Stomach (tissue), 4 donors: ENCODE measurements around the gene AATF.

ENCODE experiments used
- EP300 ChIP-seq: sonication (generic); formaldehyde crosslinking; IDR thresholded peaks from one replicate; pipeline ENCODE4 v1.6.1; 2017; ENCODE audit warnings: antibody characterized with exemption
- POLR2A ChIP-seq, 4 donors: fragments of 450-650 bp; IDR thresholded peaks; one replicate each; pipeline ENCODE4 v1.6.1; 2016; ENCODE audit warnings: antibody characterized with exemption in 4 of 4, control low read depth in 2 of 4, mild to moderate bottlenecking in 1 of 4, moderate library complexity in 1 of 4
- POLR2AphosphoS5 ChIP-seq, 3 donors: sonication (generic); formaldehyde crosslinking; IDR thresholded peaks; one replicate each; pipeline ENCODE4 v1.6.1; 2016; ENCODE audit warnings: antibody characterized with exemption in 3 of 3
- TF ChIP-seq, protein P1 (sequence below), 7 experiments: fragments of 450-650 bp in 4 of 7; fragments of 200-600 bp in 3 of 7; sonication (generic) in 3 of 7; IDR thresholded peaks; one replicate each; pipeline ENCODE4 v1.5.1; 2016 to 2019; ENCODE audit warnings: antibody characterized with exemption in 7 of 7, control low read depth in 2 of 7, mild to moderate bottlenecking in 1 of 7

DNA sequence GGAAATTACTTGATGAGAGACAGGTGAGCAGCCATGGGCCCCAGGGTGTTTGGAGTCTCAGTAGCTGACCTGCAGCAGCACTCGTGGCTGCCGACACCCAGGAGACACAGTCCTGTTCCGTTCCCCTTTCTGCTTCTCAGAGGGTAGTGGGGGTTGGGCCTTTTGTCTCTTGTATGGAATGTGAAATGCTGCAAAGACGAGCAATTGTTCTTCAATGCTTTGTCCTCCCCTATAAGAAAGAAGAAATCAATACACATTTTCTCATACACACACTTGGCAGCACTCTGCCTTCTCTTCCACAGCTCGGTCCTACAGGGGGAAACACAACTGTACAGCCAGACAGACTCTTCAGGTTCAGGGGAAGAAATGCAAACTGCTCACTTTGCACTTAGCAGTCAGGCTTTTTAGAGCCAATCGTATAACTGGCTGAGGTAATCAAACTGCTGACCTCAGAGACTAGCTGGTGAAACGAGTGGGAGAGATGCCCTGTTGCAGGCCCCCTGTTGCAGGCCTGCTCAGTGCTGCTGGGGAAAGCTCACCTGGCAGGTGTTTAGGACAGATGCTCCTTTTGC, 96.7 kb downstream of the AATF start:
- TF ChIP-seq POLR2AphosphoS5 (IDR thresholded peaks at IDR 0.05): no peak
- TF ChIP-seq, protein P1, sequence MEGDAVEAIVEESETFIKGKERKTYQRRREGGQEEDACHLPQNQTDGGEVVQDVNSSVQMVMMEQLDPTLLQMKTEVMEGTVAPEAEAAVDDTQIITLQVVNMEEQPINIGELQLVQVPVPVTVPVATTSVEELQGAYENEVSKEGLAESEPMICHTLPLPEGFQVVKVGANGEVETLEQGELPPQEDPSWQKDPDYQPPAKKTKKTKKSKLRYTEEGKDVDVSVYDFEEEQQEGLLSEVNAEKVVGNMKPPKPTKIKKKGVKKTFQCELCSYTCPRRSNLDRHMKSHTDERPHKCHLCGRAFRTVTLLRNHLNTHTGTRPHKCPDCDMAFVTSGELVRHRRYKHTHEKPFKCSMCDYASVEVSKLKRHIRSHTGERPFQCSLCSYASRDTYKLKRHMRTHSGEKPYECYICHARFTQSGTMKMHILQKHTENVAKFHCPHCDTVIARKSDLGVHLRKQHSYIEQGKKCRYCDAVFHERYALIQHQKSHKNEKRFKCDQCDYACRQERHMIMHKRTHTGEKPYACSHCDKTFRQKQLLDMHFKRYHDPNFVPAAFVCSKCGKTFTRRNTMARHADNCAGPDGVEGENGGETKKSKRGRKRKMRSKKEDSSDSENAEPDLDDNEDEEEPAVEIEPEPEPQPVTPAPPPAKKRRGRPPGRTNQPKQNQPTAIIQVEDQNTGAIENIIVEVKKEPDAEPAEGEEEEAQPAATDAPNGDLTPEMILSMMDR (IDR thresholded peaks at IDR 0.05): no peak
- TF ChIP-seq POLR2A (IDR thresholded peaks at IDR 0.05): no peak
- TF ChIP-seq EP300: no peak
